Dermis microvascular lymphatic vessel endothelial cell (primary cell): Measurements from ENCODE around the gene TTC19. TPM values are rescaled to one million over a fixed set of nuclear protein-coding genes. Genes with fewer than 3 reads are reported as not detected.
A peak's percentile ranks its signal among the peaks of the same experiment; 100 is the strongest.
"Not testable (repeated sequence)": the region's sequence is repeated elsewhere in the genome, so short reads cannot be mapped to it uniquely, and the experiment has no call there.

Experiments
- DNase-seq, 2 donors: peaks; one replicate each; pipeline versions ENCODE4 v3.0.0 to v3.0.0-alpha.2; 2010; ENCODE audit warnings: low read depth in 2 of 2
- total RNA-seq: library from RNA; depleted of rRNA; stranded (reverse); fragments of >200 nt; gene quantifications from 2 replicates; pipeline ENCODE4 v1.2.1, GENCODE V29; 2014

Gene TTC19
- total RNA-seq, 1 donor from 2014 or later, result 35.9 TPM

- peak in 1 of 2 donors; percentile 92 for DNase-seq
These were observed 28.3 kb downstream of the TTC19 start for GRCh38 chr17:16027708-16028584.

DNA sequence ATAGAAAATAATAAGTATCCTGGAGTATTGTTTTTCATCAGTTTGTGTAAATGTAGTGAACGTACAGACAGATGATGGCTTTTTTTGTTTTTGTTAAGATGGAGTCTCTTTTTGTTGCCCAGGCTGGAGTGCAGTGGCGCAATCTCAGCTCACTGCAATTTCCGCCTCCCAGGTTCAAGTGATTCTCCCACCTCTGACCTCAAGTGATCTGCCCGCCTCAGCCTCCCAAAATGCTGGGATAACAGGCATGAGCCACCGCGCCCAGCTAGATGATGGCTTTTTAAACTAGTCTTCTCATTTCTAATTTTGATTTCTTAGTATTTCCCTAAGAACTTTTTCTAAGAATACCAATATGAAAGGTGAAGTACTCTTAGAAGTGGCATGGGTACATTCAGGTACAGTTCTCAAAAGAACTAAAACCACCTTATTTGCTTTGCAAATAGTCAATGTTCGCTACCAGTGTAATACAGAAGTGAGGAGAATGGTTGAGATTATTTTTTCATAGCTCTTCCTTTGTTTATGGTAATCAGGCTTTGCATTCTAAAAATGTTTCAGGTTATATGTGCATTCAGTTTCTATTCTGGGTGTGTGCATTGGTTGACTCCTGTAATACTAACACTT lies 34.2 kb downstream of the TTC19 start:
- DNase-seq, result no peak

GRCh38 chr17:16036261-16036660 lies 36.6 kb downstream of the TTC19 start:
- DNase-seq, result no peak

- DNase-seq, result no peak
These were observed 38.0 kb downstream of the TTC19 start for GRCh38 chr17:16037636-16038035.

GRCh38 chr17:16040710-16041251 lies 41.2 kb downstream of the TTC19 start:
- DNase-seq, result no peak

DNA sequence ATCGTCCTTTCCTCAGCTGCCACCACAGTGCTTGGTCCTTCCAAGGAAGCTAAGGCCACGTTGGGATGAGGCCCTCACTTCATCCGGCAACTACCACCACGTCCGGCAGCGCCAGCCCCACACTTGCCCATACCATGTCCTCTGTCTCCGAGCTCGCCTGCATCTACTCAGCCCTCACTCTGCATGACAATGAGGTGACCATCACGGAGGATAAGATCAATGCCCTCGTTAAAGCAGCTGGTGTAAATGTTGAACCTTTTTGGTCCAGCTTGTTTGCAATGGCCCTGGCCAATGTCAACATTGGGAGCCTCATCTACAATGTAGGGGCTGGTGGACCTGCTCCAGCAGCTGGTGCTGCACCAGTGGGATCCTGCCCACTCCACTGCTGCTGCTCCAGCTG lies 44.9 kb downstream of the TTC19 start:
- no peak for DNase-seq

DNA sequence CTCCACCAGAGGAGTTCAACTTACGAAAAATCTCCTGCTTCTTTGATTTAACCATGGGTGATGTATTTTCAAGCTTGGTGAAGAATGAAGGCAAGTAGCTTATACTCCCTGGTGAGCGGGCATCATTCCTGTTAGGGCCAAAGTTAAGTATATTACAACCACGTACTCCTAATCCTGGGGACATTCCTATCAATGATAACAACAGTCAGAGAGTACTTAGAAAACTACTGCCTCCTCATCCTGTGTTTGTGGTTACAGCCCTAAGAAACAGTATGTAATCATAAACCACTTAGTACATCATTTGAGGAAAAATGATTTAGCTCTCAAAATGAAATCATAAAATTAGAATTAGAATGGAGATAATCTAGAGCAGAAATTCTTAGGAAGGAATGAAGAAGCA lies 47.3 kb downstream of the TTC19 start:
- no peak for DNase-seq

DNA sequence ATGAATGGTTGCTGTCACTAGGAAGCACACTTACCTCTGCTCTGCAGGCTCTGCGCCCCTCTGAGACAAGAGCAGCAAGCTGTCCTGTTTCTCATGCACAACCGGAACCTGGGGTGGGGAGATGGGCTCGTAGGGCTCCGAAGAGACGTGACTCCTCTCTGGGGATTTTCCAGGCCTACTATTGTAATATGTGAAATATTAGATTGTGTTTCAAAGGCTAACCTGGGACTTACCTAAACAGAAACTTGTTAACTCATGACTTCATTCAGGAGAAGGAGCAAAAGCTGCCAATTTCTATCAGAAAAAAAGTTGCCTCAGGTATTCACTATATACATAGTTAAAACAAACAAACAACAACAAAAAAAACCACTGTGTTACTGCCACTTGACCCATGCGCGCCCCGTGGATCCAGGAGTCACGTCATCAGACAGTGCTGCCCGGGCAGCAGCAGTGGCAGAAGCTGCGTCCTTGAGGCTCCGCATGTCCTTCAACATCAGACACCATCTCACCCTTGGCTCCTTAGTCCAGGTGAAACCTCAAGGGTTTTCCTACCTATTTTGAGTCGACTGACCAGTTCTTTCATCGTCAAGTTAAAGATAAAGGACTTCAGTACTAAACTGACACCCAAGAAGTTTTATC lies 49.3 kb downstream of the TTC19 start:
- no peak for DNase-seq

DNA sequence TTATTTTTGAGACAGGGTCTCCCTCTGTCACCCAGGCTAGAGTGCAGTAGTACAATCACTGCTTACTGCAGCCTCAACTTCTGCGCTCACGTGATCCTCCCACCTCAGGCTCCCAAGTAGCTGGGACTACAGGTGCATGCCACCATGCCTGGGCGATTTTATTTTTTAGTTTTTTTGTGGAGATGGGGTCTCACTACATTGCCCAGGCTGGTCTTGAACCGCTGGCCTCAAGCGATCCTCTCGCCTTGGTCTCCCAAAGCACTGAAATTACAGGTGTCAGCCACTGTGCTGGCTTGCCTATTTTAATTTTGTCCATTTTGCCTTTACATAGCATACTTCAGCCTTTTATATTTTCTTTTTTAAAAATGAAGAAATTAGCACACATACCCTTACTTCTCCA lies 51.2 kb downstream of the TTC19 start:
- DNase-seq, result no peak

- no peak for DNase-seq
These were observed 52.9 kb downstream of the TTC19 start for GRCh38 chr17:16052486-16052885.

- DNase-seq, result not testable (repeated sequence)
These were observed 55.5 kb downstream of the TTC19 start for GRCh38 chr17:16055139-16055538.

- DNase-seq, result no peak
These were observed 62.0 kb downstream of the TTC19 start for GRCh38 chr17:16061631-16062030.

- no peak for DNase-seq
These were observed 66.5 kb downstream of the TTC19 start for GRCh38 chr17:16066125-16066524.

DNA sequence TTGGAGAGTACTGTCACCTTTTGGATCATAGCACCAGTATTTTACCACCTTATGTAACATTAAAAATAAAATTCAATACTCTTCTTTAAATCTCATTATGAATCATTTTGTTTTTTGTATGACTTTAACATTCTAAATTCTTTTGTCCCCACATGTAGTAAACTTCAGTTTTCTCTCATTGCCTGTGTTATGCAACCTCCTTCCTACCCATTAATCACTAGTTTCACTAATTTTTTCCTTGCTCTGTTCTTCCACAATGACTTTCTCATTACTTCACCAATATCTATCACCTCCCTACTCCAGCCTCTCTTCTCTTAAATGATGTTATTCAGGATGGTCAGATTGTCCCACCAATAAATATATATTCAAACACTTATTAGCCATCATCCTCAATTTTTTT lies 68.7 kb downstream of the TTC19 start:
- DNase-seq, result no peak

DNA sequence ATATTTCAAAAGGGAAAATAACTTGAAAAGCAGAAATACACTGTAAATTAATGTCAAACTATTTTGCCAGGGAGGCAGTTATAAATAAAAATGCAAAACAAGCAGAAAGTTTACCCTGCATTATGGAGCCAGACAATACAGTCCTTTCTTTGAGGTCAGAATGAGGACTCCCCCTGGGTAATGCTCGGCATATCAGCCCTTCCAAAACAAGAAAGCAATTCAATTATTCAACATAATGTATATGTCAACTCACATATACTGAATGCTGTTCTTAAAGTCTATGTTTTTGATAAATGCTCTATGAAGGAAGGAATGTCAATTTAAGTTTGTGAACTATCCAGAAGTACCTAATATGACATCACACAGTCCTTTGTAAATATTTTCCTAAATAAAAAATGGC lies 72.4 kb downstream of the TTC19 start:
- no peak for DNase-seq

GRCh38 chr17:16073845-16074244 lies 74.2 kb downstream of the TTC19 start:
- DNase-seq, result no peak

DNA sequence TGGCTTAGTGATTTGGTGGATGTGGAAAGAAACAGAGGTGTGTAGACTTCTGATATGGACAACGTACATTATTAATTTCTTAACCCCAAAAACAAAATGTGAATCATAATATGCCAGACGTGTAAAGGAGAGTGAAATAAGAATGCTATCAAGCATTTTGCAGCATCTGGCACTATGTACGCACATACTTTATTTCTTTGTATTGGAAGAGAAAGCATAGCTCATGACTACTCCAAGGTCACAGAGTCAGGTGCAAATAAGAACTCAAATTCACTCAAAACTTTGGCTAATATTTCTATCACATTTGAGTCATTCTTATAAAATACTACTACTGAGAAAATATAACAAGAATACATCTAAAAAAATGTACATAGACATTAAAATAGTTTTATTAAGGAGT lies 74.8 kb downstream of the TTC19 start:
- no peak for DNase-seq

GRCh38 chr17:16075949-16076348 lies 76.3 kb downstream of the TTC19 start:
- no peak for DNase-seq
